GM21423 (cell line): ENCODE results near the gene MMGT1.

ENCODE experiments used
- ATAC-seq: cut with Tn5 transposase; IDR thresholded peaks from one replicate; pipeline ENCODE4 v1.9.1; 2021; ENCODE audit warnings: mild to moderate bottlenecking, moderate library complexity; ENCODE audit not compliant: unreplicated experiment

The MMGT1 gene

DNA sequence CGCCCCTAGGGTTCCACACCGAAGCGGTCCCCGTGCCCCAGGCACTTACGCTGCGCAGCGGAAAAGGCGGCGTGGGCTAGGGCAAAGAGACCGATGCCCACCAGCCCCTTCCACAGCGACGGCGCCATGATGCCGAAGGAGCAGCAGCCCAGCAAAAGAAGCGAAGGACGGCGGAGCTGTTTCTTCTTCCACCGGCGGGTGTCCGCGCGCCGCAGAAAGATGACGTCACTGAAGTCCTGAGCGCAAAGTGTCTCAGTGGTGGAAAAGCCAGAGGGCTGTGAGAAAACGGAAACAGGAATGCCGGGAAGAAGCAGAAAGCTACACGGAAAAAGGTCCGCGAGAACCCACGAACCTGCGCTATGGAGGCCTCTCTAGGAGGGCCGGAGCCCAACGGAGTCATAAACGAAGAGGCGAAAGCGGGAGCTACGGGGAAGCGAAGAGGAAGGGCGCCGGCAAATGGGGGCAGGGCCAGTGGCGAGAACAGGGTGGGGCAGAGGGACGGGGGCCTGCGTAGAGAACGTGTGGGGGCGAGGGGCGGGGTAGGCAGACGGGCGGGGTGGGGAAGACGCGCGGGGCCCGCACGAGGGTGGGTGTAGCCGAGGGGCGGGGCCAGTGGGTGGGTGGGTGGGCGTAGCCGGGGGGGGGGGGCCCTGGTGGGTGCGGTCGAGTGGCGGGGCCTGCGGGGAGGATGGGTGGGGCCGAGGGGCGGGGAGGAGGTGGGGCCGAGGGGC, at the start of gene MMGT1:
Gene MMGT1 (minus strand): TSS at position 441 of the 731 bp plus-strand sequence. CDS start 313 bp downstream, at position 128.
- peak; percentile 87 for ATAC-seq

DNA sequence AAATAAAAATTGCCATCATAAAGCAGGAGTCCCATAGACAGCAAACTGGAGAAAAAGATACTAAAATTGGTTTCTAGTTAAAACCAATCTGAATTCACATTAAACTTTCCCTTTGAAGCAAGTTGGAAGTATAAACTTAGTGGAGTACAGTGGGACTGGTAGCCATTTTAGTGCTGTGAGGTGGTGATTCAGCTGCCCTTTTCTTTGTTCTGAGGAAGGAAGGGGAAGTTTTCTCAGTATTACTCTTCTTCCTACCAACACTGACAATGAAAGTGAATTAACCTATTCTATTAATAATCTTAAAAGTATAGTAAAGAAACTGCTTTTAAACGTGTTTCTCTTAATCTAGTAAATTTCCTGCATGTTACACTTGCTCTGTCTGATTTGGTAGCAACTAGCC, 48.1 kb upstream of the MMGT1 start:
- peak; percentile 68 for ATAC-seq

DNA sequence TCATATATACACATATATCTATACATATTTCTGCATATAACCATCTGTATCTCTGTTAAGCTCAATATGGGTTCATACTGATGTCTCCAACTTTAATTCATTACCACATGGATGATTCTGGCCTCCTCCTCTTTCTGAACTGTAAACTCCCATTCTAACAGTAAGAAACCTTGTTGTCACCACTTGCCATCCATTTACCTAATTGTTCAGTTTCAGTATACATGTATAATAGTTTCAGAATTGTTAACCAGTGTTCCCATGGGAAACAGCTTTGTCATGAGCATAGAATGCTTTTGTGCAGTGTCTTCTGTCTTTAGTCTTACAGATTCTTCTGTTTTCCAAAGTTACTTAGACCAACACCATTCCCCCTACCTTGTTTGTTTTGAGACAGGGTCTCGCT, 47.4 kb upstream of the MMGT1 start:
- ATAC-seq = peak; percentile 76

DNA sequence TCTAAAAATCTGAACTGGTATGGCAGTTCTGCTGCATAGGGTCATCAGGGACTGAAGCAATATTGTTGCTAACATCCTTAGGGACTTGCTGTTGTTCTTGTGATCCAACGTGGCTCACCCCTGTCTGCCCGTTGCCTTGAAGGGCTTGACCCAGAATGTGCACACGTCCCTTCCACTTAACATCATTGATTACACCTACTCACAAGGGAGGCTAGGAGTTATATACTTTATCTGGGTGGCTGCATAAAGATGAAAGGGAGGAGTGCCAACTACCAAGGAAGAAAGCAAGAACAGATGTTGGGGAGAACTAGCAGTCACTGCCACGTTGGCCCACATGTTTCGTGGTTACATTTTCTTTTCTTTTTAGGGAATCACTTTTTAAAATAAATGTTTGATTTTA, 45.4 kb upstream of the MMGT1 start:
- no peak for ATAC-seq

DNA sequence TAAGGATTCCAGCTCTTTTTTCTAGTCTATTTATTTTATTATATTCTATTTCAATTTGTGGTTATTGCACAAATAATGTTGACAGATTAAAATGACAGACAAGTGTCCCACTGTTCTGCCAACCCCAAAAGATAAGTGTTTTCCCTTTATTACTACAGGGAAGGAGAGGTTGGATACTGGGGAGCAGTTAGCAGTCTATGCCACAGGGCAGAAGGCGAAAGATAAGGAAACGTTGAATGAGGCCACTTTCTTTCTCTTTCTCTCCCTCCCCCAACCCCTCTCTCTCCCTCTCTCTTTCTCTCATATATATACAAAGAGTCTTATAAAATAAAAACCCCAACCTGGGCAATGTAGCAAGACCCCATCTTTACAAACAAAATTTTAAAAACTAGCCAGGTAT, 43.1 kb upstream of the MMGT1 start:
- no peak for ATAC-seq

DNA sequence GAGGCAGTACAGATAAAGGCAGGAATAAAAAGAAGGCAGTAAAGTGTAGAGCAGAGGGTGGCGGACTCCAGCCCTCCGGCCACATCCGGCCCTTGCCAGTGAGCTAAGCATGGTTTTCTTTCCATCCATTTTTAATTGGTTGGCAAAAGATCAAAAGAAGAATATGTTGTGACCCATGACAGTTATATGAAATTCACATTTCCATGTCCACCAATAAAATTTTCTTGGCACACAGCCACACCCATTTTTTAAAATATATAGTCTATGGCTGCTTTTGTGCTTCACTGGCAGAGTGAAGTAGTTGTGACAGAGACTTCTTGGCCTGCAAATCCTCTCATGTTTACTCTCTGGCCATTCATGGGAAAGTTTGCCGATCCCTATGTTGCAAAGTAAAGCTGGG, 41.2 kb upstream of the MMGT1 start:
- no peak for ATAC-seq

DNA sequence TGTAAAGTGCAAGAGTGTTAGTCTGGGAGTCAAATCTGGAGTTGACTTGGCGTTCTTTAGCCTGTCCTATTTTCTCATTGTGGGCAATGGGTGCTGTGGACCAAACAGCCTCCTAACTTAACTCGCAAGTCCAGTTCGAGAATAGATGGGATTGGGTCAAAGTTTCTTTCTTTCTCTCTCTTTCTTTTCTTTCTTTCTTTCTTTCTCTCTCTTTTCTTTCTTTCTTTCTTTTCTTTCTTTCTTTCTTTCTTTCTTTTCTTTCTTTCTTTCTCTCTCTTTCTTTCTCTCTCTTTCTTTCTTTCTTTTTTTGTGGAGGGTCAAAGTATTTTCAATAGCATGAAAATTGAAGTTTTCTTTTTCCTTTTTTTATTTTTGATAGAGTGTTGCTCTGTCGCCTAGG, 14.5 kb upstream of the MMGT1 start:
- no peak for ATAC-seq

DNA sequence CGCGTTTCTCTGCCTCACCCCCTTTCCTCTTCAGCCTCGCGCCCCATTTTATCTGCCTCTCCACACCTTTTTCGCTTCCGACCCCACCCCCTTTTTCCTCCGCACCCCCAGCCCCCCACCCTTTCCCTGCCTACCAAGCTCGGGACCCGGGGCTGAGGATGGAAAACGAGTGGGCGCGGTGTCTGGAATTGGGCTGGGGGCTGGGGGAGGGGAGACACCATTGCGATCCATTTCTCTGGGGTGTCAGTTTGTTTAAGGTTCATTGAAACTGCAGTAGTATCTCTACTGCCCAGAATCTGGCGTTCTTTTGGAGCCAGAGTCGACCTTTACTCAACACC, 12.2 kb upstream of the MMGT1 start:
- no peak for ATAC-seq

DNA sequence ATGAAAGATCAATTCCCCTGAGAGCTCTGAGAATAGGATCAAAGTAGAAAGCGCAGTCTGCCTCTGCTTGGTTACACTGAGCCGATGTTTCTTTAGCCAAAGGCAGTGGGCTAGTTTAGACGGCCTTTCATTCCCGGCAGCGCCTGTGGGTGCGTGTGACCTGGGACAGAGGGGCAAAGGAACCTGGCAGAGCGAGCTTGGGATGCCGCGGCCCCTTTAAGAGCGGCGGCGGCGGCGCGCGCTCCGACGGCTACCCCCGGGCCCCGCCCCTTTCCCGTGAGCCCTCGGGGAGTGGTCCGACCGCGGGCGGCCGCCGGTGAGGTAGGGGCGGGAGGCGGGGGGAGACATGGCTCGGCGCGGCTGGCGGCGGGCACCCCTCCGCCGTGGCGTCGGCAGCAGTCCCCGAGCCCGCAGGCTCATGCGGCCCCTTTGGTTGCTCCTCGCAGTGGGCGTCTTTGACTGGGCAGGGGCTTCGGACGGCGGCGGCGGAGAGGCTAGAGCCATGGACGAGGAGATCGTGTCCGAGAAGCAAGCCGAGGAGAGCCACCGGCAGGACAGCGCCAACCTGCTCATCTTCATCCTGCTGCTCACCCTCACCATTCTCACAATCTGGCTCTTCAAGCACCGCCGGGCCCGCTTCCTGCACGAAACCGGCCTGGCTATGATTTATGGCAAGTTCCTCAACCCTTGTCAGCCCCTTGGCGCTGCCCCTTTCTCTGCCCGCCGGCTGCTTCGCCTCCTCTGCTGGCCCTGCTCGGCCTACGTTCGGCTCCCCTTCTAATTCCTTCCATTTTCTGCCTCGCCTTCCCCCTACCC, 11.6 kb upstream of the MMGT1 start, which contains the start of gene SLC9A6:
Gene SLC9A6 (plus strand): TSS at position 279 of the 816 bp plus-strand sequence. CDS start 224 bp downstream, at position 503.
- peak; percentile 91 for ATAC-seq

DNA sequence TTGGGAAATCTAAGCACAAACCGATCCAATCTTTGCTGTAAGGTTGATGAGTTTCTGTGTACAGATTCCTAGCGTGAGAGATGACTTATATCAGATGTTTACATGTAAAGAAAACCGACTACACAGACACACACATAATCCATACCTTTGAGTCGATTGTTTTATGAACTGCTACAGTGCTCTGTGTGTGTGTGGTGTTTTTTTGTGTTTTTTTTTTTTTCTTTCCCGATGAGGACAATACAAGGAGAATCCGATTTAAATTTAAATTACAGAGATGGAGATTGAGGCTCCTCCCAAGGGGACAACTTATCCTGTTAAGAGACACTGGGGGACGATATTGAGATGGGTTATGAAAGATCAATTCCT, 11.0 kb upstream of the MMGT1 start:
- ATAC-seq = peak; percentile 14

DNA sequence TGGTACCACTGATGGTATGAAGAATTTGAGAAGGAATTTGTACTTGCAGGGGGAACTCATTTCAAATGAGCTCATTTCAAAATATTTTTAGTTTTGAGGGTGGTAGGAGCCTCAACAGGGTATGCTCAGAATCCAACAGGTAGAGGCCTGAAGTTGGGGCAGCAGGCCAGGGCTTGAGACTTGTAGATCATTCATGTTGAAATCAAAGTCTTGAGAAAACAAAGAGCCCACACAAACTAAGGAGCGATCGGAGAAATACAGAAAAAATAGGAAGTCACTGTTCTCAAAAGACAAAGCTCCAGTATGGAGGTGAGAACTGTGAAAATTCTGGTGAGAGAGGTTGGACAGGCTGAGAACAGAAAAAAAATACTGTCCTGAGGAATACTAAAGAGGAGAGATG, 10.5 kb upstream of the MMGT1 start:
- ATAC-seq = no peak

DNA sequence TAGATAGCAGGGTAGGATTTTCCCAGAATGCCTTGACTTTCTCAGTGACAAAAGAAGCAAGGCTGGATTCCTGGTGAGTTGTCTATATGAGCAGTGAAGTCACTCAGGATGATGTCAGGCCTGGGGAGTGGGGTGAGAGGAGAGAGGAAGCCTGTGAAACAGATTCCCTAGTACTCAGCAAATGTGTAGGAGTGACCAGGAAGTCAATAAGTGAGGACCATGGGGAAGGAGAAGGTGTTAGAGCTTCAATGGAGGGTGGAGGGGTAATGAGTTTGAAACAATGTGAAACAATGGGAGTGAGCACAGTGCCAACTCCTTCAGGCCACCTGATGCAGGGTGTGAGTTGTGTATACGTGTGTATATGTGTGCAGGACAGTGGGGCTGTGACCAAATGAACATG, 9.1 kb upstream of the MMGT1 start:
- ATAC-seq = no peak

DNA sequence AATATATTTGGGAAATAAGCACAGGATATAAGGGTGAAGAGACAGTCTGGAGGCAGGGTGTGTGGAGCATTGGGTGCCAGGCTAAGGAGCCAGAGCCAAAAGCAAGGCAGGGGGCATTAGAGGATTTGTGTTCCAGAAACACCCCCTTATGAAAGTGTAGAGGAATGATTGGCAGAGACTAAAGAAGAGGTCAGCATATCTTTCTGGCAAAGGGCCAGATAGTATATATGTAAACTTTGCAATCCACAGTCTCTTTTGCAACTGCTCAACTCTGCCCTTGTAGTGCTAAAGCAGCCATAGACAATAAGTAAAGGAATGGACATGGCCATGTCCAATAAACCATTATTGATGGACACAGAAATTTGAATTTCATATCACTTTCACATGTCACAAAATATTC, 7.9 kb upstream of the MMGT1 start:
- no peak for ATAC-seq

DNA sequence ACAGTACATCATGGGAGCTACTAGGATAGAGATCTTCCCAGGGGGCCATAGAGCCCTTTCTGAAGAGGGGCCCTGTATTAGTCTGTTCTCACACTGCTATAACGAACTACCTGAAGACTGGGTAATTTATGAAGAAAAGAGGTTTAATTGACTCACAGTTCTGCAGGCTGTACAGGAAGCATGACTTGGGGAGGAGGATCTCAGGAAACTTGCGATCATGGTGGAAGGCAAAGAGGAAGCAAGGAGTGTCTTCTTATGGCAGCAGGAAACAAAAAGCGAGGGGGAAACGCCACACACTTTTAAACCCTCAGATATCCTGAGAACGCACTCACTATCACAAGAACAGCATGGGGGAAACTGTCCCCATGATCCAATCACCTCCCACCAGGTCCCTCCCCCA, 7.2 kb upstream of the MMGT1 start:
- ATAC-seq = no peak

DNA sequence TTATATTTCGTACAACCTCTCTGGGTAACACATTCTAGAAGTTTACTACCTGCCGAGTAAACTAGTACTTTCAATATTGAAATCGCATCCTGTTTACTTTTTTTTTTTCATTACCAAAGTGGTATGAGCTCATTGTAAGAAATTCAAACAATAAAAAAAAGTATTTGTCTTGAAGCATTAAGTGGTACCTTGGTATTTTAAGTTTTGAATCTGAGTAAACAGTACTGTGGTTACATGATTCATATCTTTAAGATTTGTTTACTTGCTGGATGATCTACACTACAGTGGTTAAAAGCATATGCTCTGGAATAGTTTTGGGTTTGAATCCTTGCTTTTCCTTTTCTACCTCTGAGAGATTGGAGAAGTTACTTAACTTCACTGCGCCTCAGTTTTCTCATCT, 3.8 kb upstream of the MMGT1 start:
- no peak for ATAC-seq

DNA sequence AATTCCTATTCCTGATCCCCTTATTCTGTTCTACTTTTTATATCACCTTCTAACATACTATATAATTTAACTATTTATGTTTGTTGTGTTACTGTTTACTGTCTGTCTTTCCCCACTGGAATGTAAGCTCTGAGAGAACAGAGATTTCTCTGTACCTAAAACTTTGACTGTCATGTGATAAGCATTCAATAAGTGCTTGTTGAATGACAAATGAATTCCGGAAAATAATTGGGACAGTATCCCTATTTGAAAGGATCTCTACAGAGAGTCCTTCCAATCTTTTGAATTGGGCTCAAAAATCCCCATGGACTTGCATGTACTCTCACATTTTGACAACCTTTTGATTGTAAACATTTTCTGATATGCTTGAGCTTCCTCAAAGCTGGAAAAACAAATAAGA, 1.6 kb upstream of the MMGT1 start:
- no peak for ATAC-seq

DNA sequence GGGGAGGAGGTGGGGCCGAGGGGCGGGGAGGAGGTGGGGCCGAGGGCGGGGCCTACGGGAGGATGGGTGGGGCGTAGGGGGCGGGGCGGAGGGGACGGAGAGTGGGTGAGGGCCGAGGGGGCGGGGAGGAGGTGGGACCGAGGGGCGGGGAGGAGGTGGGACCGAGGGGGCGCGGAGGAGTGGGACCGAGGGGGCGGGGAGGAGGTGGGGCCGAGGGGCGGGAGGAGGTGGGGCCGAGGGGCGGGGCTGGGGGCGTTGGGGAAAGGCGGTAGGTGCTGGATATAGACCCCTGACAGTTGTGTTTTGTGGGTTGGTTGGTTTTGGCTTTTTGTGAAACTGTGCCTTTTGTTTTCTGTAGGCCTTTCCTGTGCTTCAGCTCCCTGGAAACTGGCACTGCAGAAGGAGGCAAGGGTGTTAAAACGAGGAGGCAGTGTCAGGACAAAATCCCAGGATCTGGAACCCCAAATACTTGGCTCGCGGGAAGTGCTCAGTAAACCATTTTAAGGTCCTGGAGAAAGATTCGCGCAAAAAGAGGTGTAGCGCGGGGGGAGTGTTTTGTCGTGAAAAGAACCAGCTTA, 580 bp upstream of the MMGT1 start:
- ATAC-seq = no peak

DNA sequence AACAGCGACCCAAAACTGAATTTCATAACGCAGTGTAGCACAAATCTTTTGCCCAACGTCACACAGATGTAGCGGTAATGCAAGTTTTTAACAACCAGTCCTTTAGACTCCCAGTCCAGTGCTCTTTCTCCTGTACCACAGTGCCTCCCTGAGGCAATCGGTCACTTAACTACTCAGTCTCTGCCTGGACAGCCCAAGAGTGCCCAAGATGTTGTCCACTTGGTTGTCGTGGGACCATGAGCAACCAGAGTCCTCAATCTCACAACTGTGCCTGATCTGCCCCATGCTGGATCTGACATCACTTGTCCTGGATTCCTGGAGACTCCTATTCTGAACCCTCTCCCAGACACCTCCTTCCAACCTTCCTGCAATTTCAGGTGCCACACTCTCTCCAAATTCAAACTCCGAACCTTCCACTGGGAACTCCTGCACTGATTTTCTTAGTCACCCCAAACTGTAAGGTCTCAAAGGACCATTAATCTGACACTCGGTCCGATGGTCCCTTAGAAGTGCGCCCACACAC, 702 bp downstream of the MMGT1 start:
- ATAC-seq = no peak

DNA sequence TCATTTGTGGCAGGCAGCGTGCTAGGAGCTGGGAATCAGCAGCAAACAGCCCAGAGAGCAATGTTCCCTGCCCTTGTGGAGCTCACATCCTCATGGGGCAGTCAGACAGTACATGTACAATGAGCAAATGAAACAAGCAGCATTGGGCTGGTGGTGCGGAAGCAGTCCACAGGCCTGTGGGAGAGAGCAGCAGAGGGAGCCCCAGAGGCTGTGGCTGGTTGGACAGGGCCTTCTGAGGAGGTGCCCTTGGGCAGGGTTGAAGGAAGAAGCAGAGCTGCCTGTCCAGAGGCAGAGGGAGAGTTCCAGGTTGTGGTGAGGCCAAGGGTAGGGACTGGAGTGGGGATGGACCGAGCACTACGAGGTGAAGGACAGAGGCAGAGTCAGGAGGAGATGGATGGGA, 22.5 kb downstream of the MMGT1 start:
- ATAC-seq = no peak

DNA sequence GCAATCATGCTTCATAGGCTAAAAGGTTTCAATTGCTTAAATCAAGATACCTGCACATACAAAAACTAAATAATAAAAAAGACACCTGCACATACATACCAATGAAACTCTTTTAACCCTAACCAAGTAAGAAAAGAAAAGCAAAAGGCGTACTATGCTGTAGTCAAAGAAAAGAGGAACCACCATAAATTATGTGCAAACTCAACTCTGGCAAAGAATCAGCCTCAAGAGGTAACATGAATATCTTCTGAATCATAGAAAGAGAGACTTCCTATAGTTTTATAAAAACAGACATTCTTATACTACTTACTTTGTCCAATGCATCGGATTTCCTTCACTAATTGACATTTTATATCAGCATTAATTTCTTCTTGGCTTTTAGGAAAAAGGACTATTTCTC, 29.3 kb downstream of the MMGT1 start:
- no peak for ATAC-seq

DNA sequence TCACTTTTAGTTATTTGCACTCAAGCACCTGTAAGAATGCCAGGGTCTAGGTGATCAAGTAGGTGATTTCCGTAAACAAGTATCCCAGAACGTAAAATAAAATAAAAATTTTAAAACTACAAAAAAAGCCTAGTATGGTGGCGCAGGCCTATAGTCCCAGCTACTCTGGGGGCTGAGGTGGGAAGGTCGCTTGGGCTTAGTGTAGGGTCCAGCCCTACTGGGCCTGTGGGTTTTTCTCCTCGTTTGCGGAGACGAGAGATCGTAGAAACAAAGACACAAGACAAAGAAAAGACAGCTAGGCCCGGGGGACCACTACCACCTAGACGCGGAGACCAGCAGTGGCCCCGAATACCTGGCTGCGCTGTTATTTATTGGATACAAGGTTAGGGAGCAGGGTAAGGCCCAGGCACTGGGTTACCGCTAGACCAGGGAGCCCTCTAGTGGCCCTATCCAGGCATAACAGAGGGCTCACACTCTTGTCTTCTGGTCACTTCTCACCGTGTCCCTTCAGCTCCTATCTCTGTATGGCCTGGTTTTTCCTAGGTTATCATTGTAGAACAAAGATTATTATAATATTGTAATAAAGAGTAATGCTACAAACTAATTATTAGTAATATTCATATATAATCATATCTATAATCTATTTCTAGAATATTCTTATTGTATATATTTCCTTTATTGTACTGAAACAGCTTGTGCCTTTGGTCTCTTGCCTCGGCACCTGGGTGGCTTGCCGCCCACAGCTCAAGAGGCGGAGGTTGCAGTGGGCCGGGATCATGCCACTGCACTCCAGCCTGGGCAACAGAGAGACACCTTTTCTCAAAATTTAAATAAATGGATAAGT, 41.9 kb downstream of the MMGT1 start:
- ATAC-seq = no peak
